ENCODE data around the gene MYCBPAP.

DNA sequence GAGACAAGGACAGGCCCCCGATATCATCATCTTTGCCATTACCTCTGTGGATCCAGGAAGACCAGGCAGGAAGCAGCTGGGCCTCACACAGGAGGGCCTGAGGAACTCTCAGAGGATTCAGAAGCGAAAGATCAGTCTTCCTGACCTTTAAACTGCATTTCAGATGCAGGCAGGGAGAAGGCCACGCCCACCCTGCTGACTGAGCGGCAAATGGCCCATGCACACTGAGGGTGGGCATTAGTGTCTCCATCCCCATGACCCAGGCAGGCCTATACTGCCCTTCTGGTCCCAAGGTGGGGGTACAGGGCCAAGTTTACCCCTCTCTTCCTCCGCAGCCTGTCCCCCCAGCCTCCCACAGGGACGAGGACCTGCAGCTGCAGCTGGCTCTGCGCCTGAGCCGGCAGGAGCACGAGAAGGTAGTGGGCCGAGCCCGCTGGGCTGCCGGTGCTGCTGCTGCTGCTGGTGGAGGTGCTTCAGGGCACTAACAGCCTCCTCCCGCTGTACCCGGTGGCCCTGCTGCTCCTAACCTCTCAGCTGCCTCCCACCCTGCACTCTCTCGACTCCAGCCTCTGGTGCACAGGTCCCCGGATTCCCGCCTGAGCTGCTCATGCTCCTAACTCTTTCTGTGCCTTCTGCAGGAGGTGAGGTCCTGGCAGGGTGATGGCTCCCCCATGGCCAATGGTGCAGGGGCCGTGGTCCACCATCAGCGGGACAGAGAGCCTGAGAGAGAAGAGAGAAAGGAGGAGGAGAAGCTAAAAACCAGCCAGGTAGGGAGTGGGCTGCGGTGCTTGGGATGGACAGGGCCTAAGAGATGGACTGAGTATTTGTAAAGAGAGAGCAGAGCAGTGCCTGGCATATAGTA, 30.5 kb downstream of the MYCBPAP start:
- TF ChIP-seq, protein P1, sequence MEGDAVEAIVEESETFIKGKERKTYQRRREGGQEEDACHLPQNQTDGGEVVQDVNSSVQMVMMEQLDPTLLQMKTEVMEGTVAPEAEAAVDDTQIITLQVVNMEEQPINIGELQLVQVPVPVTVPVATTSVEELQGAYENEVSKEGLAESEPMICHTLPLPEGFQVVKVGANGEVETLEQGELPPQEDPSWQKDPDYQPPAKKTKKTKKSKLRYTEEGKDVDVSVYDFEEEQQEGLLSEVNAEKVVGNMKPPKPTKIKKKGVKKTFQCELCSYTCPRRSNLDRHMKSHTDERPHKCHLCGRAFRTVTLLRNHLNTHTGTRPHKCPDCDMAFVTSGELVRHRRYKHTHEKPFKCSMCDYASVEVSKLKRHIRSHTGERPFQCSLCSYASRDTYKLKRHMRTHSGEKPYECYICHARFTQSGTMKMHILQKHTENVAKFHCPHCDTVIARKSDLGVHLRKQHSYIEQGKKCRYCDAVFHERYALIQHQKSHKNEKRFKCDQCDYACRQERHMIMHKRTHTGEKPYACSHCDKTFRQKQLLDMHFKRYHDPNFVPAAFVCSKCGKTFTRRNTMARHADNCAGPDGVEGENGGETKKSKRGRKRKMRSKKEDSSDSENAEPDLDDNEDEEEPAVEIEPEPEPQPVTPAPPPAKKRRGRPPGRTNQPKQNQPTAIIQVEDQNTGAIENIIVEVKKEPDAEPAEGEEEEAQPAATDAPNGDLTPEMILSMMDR (IDR thresholded peaks at IDR 0.05): no peak
- no peak for TF ChIP-seq POLR2A (IDR thresholded peaks at IDR 0.05)
- no peak for TF ChIP-seq POLR2AphosphoS5 (IDR thresholded peaks at IDR 0.05)
- TF ChIP-seq EP300 (IDR thresholded peaks at IDR 0.05; ENCODE audit: low read depth): no peak

All from transverse colon (tissue), 4 donors.